ENCODE results near the gene SSC5D. TPM values are rescaled to one million over a fixed set of nuclear protein-coding genes. Genes with fewer than 3 reads are reported as not detected.
A peak's percentile ranks its signal among the peaks of the same experiment; 100 is the strongest.

SSC5D gene
- total and polyA plus RNA-seq, 9 of the 15 experiments (the other 6 are each of a cell fraction or from before 2014, with no cell fraction given) = 0.04 to 0.71 (median 0.14) TPM; not detected in 2

- TF ChIP-seq DNMT1 (IDR thresholded peaks at IDR 0.05) (no peak), ZKSCAN3 (CRISPR knock-in tag; IDR thresholded peaks at IDR 0.05) (no peak), SAFB2 (IDR thresholded peaks at IDR 0.05; ENCODE audit: borderline replicate concordance, low read depth, low read length, severe bottlenecking) (no peak), TOE1 (IDR thresholded peaks at IDR 0.05; ENCODE audit: borderline replicate concordance) (peak; percentile 96), TOE1 (CRISPR knock-in tag; IDR thresholded peaks at IDR 0.05; ENCODE audit: borderline replicate concordance, low read depth) (no peak), HOXB6 (CRISPR knock-in tag; IDR thresholded peaks at IDR 0.05; ENCODE audit: borderline replicate concordance) (no peak), ELK3 (CRISPR knock-in tag; IDR thresholded peaks at IDR 0.05) (no peak), NRF1 (conservative IDR thresholded peaks at IDR 0.05 in 1 of 2, IDR thresholded peaks at IDR 0.05 in 1 of 2) (peak in 1 of 2 experiments; percentile 46; a peak in 1 of 4 replicates), NFYB (IDR thresholded peaks at IDR 0.05; ENCODE audit: extremely low read depth, insufficient read length) (peak; percentile 70), NR4A1 (CRISPR knock-in tag; IDR thresholded peaks at IDR 0.05) (no peak), NR4A1 (tag; IDR thresholded peaks at IDR 0.05) (no peak), HMG20A (CRISPR knock-in tag; conservative IDR thresholded peaks at IDR 0.05) (no peak), NFIC (IDR thresholded peaks at IDR 0.05) (0 out of 2 replicates have a peak, but pooled peaks have one; percentile 14), ZNF695 (CRISPR knock-in tag; IDR thresholded peaks at IDR 0.05) (no peak), MCM5 (IDR thresholded peaks at IDR 0.05; ENCODE audit: low read depth) (no peak), ZNF398 (CRISPR knock-in tag; IDR thresholded peaks at IDR 0.05) (no peak), JUND (IDR thresholded peaks at IDR 0.05; ENCODE audit: borderline replicate concordance, low read depth, low read length) (peak; percentile 84), JUND (tag; IDR thresholded peaks at IDR 0.05; ENCODE audit: borderline replicate concordance, low read depth, low read length) (no peak), CEBPZ (IDR thresholded peaks at IDR 0.05; ENCODE audit: borderline replicate concordance, low read depth, low read length) (no peak), CHD4 (IDR thresholded peaks at IDR 0.05; ENCODE audit: insufficient read depth, insufficient replicate concordance, low read depth, low read length, poor library complexity, severe bottlenecking) (no peak), HMBOX1 (IDR thresholded peaks at IDR 0.05) (no peak), HDAC8 (tag; IDR thresholded peaks at IDR 0.05) (no peak)
These were observed 35.4 kb upstream of the SSC5D start (continued) for GRCh38 chr19:55452749-55453346.
